ENCODE results near the gene C15orf62. TPM values are rescaled to one million over a fixed set of nuclear protein-coding genes. Genes with fewer than 3 reads are reported as not detected.

C15orf62 gene
- total RNA-seq, 2 donors from 2014 or later = 0.46 to 0.57 TPM

- Mint-ChIP-seq H3K4me3 (no peak overlapping the region), H3K9me3 (no peaks in the 10 kb centered on the region), H3K27me3 (ENCODE audit: insufficient read depth) (no peaks in the 10 kb centered on the region), H3K36me3 (ENCODE audit: low read depth) (peaks cover 22% of the 10 kb centered on the region), H3K27ac (no peak overlapping the region), H3K4me1 (peaks cover 2% of the 10 kb centered on the region)
- H3K27ac ChIP-seq (ENCODE audit: low read depth, low read length) = no peak overlapping the region
- no peak for TF ChIP-seq CTCF (conservative IDR thresholded peaks at IDR 0.05)
- H3K36me3 ChIP-seq (ENCODE audit: control insufficient read depth, insufficient read depth, low read length) = peaks cover 51% of the 10 kb centered on the region
- no peak overlapping the region for H3K4me3 ChIP-seq (ENCODE audit: low read length)
- no peaks in the 10 kb centered on the region for H3K4me1 ChIP-seq (ENCODE audit: control insufficient read depth, insufficient read depth, low read length)
- no peaks in the 10 kb centered on the region for H3K9me3 ChIP-seq (ENCODE audit: control insufficient read depth, low read length)
- H3K27me3 ChIP-seq (ENCODE audit: control insufficient read depth, insufficient read depth, low read length, poor library complexity, severe bottlenecking) = no peaks in the 10 kb centered on the region
- no peak for DNase-seq
- H3K9ac ChIP-seq (ENCODE audit: extremely low read depth, low read length, poor library complexity, severe bottlenecking) = no peak overlapping the region
- WGBS, 2 experiments (ENCODE audit: insufficient coverage in 1 of 2, insufficient read length in 1 of 2) = 93 to 100% methylated on average over 1 to 4 of the region's 4 CpGs
Measured at GRCh38 chr15:40749151-40749630, 20.6 kb upstream of the C15orf62 start.

GRCh38 chr15:40750885-40751284 is 18.9 kb upstream of the C15orf62 start:
- H3K9me3 ChIP-seq (ENCODE audit: control insufficient read depth, low read length) = no peaks in the 10 kb centered on the region
- peaks cover 38% of the 10 kb centered on the region for H3K36me3 ChIP-seq (ENCODE audit: control insufficient read depth, insufficient read depth, low read length)
- Mint-ChIP-seq H3K36me3 (ENCODE audit: low read depth) (peaks cover 19% of the 10 kb centered on the region), H3K4me1 (peaks cover 6% of the 10 kb centered on the region), H3K27me3 (ENCODE audit: insufficient read depth) (no peaks in the 10 kb centered on the region), H3K27ac (no peak overlapping the region), H3K9me3 (no peaks in the 10 kb centered on the region), H3K4me3 (no peak overlapping the region)
- H3K4me1 ChIP-seq (ENCODE audit: control insufficient read depth, insufficient read depth, low read length) = no peaks in the 10 kb centered on the region
- no peak for TF ChIP-seq CTCF (conservative IDR thresholded peaks at IDR 0.05)
- no peak overlapping the region for H3K27ac ChIP-seq (ENCODE audit: low read depth, low read length)
- WGBS, 2 experiments (ENCODE audit: insufficient coverage in 1 of 2, insufficient read length in 1 of 2) = 97% methylated on average over 4 of the region's 4 CpGs; no CpG with 5 or more reads in 1 of the 2 experiments
- DNase-seq = no peak
- no peak overlapping the region for H3K9ac ChIP-seq (ENCODE audit: extremely low read depth, low read length, poor library complexity, severe bottlenecking)
- H3K4me3 ChIP-seq (ENCODE audit: low read length) = no peak overlapping the region
- no peaks in the 10 kb centered on the region for H3K27me3 ChIP-seq (ENCODE audit: control insufficient read depth, insufficient read depth, low read length, poor library complexity, severe bottlenecking)

GRCh38 chr15:40751745-40752144 is 18.0 kb upstream of the C15orf62 start:
- Mint-ChIP-seq H3K36me3 (ENCODE audit: low read depth) (peaks cover 19% of the 10 kb centered on the region), H3K27ac (no peak overlapping the region), H3K4me1 (peaks cover 7% of the 10 kb centered on the region), H3K9me3 (no peaks in the 10 kb centered on the region), H3K4me3 (no peak overlapping the region), H3K27me3 (ENCODE audit: insufficient read depth) (no peaks in the 10 kb centered on the region)
- Histone ChIP-seq H3K9me3 (ENCODE audit: control insufficient read depth, low read length) (no peaks in the 10 kb centered on the region), H3K4me3 (ENCODE audit: low read length) (no peak overlapping the region), H3K27ac (ENCODE audit: low read depth, low read length) (no peak overlapping the region), H3K4me1 (ENCODE audit: control insufficient read depth, insufficient read depth, low read length) (no peaks in the 10 kb centered on the region), H3K27me3 (ENCODE audit: control insufficient read depth, insufficient read depth, low read length, poor library complexity, severe bottlenecking) (no peaks in the 10 kb centered on the region), H3K36me3 (ENCODE audit: control insufficient read depth, insufficient read depth, low read length) (peaks cover 38% of the 10 kb centered on the region), H3K9ac (ENCODE audit: extremely low read depth, low read length, poor library complexity, severe bottlenecking) (no peak overlapping the region)
- TF ChIP-seq CTCF (conservative IDR thresholded peaks at IDR 0.05) = no peak
- no peak for DNase-seq
- 94 to 98% methylated on average over 6 to 12 of the region's 12 CpGs for WGBS, 2 experiments (ENCODE audit: insufficient coverage in 1 of 2, insufficient read length in 1 of 2)

Measured in endodermal cell (in vitro differentiated cells).